ENCODE measurements around the gene CD58. TPM values are rescaled to one million over a fixed set of nuclear protein-coding genes. Genes with fewer than 3 reads are reported as not detected.

The CD58 gene
- total RNA-seq, 4 donors from 2014 or later, result 1.8 to 48.7 (median 32.7) TPM

DNA sequence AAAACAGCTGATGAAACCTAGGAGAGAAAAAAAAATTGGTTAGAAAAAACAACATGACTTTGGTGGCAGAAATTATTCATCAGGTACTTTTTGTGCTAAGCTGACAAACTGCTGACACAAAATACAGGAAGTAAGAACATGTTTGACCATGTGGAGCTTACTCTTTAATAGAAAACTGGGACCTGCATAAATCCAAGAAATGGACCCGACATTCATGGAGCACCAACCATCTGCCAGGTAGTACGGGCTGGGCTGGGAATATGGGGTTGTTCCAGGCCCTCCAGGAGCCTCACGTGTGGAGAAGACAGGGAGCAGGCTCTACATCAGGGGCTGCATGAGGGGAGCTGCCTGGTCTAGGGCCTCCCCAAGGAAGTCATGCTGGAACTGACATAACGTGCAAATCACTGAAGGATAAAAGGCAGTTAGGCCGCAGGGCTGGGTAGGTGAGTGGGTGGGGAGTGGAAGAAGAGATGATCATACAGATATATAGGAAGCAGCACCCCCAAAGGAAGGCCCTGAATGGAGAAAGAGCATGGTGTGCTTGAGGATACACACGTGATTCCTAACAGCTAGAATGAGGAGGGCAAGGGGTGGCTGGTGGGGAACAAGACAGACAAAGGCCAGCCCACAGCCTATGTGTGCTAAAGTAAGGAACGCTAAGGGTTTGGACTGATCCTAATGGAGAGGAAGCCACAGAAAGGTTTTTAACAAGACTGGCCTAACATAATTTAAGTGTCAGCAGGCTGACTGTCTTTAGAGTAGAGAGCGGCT, 26.1 kb downstream of the CD58 start:
- intact Hi-C loops (cut with DNase I; ENCODE audit: low total_unique reads) (no loop called here), in situ Hi-C loops (cut with MboI; ENCODE audit: low pct_ligation_motif_present in 1 of 4, low pct_unique_long_range_greater_than_20kb in 1 of 4, low sequenced_read_pairs in 3 of 4) (no loop called here)
- no peak for DNase-seq
- Histone ChIP-seq H3K4me3 (no peak overlapping the region), H3K36me3 (peaks cover 0 to 29% (median 7%) of the 10 kb centered on the region in 4 donors), H3K27ac (no peak overlapping the region), H3K9me3 (no peaks in the 10 kb centered on the region), H3K4me1 (no peaks in the 10 kb centered on the region), H3K27me3 (no peaks in the 10 kb centered on the region)
- TF ChIP-seq POLR2A (IDR thresholded peaks at IDR 0.05) (no peak), POLR2AphosphoS5 (IDR thresholded peaks at IDR 0.05) (no peak), EP300 (IDR thresholded peaks at IDR 0.05; ENCODE audit: low read depth) (no peak)
- TF ChIP-seq, protein P1, sequence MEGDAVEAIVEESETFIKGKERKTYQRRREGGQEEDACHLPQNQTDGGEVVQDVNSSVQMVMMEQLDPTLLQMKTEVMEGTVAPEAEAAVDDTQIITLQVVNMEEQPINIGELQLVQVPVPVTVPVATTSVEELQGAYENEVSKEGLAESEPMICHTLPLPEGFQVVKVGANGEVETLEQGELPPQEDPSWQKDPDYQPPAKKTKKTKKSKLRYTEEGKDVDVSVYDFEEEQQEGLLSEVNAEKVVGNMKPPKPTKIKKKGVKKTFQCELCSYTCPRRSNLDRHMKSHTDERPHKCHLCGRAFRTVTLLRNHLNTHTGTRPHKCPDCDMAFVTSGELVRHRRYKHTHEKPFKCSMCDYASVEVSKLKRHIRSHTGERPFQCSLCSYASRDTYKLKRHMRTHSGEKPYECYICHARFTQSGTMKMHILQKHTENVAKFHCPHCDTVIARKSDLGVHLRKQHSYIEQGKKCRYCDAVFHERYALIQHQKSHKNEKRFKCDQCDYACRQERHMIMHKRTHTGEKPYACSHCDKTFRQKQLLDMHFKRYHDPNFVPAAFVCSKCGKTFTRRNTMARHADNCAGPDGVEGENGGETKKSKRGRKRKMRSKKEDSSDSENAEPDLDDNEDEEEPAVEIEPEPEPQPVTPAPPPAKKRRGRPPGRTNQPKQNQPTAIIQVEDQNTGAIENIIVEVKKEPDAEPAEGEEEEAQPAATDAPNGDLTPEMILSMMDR (IDR thresholded peaks at IDR 0.05), result no peak
- 69 to 79% methylated on average over 5 to 8 of the region's 8 CpGs for WGBS, 2 donors (ENCODE audit: low coverage in 1 of 2)

DNA sequence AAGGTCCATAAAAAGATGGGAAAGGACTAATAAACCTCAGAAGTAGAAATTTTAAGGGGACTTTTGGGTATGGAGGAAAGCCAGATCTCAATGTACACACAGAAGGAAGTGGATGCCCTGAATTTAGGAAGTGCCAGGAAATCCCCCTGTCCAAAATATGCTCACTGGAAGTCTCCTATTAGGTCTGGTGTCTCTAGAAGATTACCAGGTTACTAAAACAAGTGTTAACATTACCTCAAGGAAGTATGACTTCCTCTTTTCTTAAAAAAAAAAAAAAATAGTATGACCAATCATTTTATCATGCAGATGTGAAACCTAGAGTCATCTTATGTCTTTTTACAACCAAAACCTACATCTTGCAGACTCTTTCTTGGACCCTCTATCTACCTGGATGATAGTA, 30.7 kb downstream of the CD58 start:
- Histone ChIP-seq H3K36me3 (peaks cover 0 to 29% (median 10%) of the 10 kb centered on the region in 4 donors), H3K27ac (no peak overlapping the region), H3K4me3 (no peak overlapping the region), H3K9me3 (no peaks in the 10 kb centered on the region), H3K27me3 (no peaks in the 10 kb centered on the region), H3K4me1 (no peaks in the 10 kb centered on the region)
- in situ Hi-C loops (cut with MboI; ENCODE audit: low pct_ligation_motif_present in 1 of 4, low pct_unique_long_range_greater_than_20kb in 1 of 4, low sequenced_read_pairs in 3 of 4), result no loop called here
- no peak for TF ChIP-seq EP300 (IDR thresholded peaks at IDR 0.05; ENCODE audit: low read depth)
- no peak for TF ChIP-seq POLR2A (IDR thresholded peaks at IDR 0.05)
- intact Hi-C loops (cut with DNase I; ENCODE audit: low total_unique reads), result no loop called here
- DNase-seq, result no peak

DNA sequence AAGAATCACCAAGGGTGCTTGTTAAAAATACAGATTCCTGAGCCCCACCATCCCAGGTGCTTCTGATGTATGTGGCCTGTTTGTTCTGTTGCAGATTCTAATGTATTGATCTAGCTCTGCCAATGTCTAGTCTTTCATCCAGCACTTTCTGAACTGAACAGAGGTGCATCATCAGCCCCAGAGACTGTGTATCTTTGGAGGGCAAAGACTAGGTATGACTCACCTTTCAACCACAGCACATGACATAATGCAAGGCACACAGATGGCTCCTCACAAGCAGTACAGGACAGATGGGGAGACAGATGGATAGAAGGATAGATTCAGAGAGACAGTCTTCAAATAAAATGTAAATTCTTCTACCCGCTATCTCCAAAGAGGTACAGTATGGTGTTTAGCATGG, 32.3 kb downstream of the CD58 start:
- Histone ChIP-seq H3K9me3 (no peaks in the 10 kb centered on the region), H3K4me1 (no peaks in the 10 kb centered on the region), H3K27ac (no peak overlapping the region), H3K27me3 (no peaks in the 10 kb centered on the region), H3K4me3 (no peak overlapping the region), H3K36me3 (peaks cover 0 to 31% (median 12%) of the 10 kb centered on the region in 4 donors)
- in situ Hi-C loops (cut with MboI; ENCODE audit: low pct_ligation_motif_present in 1 of 4, low pct_unique_long_range_greater_than_20kb in 1 of 4, low sequenced_read_pairs in 3 of 4), result no loop called here
- WGBS, 2 donors (ENCODE audit: low coverage in 1 of 2), result 91 to 100% methylated on average over 1 of the region's 1 CpG
- no peak for DNase-seq
- intact Hi-C loops (cut with DNase I; ENCODE audit: low total_unique reads), result no loop called here
- TF ChIP-seq POLR2AphosphoS5 (IDR thresholded peaks at IDR 0.05) (no peak), POLR2A (IDR thresholded peaks at IDR 0.05) (no peak), EP300 (IDR thresholded peaks at IDR 0.05; ENCODE audit: low read depth) (no peak)
- TF ChIP-seq, protein P1 (IDR thresholded peaks at IDR 0.05), result no peak

DNA sequence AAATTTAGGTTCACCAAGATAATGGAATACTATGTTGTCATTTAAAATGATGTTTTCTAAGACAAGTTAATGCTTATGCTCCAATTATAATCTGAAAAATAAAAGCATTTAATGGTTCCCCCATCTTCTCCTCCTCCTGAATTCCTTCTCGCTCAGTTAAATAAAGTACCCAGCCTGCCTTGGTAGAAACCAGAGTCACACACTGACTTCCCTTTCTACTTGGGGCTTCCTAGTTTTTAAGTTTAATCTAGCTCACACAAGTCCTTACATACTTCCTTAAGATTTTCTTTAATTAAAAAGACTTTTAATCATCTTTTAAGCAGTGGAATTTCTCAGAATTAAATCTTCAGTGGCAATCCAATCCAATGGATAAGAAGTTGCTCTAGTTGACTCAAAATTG, 32.9 kb downstream of the CD58 start:
- no peak for DNase-seq
- H3K27me3 ChIP-seq, result no peaks in the 10 kb centered on the region
- no peak overlapping the region for H3K4me3 ChIP-seq
- intact Hi-C loops (cut with DNase I; ENCODE audit: low total_unique reads) (no loop called here), in situ Hi-C loops (cut with MboI; ENCODE audit: low pct_ligation_motif_present in 1 of 4, low pct_unique_long_range_greater_than_20kb in 1 of 4, low sequenced_read_pairs in 3 of 4) (no loop called here)
- TF ChIP-seq, protein P1 (IDR thresholded peaks at IDR 0.05), result no peak
- TF ChIP-seq POLR2AphosphoS5 (IDR thresholded peaks at IDR 0.05), result no peak
- no peak for TF ChIP-seq POLR2A (IDR thresholded peaks at IDR 0.05)
- no peak for TF ChIP-seq EP300 (IDR thresholded peaks at IDR 0.05; ENCODE audit: low read depth)
- no peaks in the 10 kb centered on the region for H3K9me3 ChIP-seq
- no peak overlapping the region for H3K27ac ChIP-seq
- peaks cover 0 to 26% (median 9%) of the 10 kb centered on the region in 4 donors for H3K36me3 ChIP-seq
- WGBS, 2 donors (ENCODE audit: low coverage in 1 of 2), result 77 to 87% methylated on average over 1 of the region's 1 CpG
- no peaks in the 10 kb centered on the region for H3K4me1 ChIP-seq

Data from transverse colon (tissue), 4 donors.